Activated CD4-positive, alpha-beta T cell treated with anti-CD3 and anti-CD28 coated beads for 24 hours (primary cell): Measurements from ENCODE around the gene ZNF480.
"Not testable (repeated sequence)": the region's sequence is repeated elsewhere in the genome, so short reads cannot be mapped to it uniquely, and the experiment has no call there.

Experiments used
- DNase-seq, 2 donors: peaks; one replicate each; pipeline ENCODE4 v3.0.0-alpha.2; 2020; ENCODE audit warnings: low read depth in 2 of 2

Gene ZNF480

DNA sequence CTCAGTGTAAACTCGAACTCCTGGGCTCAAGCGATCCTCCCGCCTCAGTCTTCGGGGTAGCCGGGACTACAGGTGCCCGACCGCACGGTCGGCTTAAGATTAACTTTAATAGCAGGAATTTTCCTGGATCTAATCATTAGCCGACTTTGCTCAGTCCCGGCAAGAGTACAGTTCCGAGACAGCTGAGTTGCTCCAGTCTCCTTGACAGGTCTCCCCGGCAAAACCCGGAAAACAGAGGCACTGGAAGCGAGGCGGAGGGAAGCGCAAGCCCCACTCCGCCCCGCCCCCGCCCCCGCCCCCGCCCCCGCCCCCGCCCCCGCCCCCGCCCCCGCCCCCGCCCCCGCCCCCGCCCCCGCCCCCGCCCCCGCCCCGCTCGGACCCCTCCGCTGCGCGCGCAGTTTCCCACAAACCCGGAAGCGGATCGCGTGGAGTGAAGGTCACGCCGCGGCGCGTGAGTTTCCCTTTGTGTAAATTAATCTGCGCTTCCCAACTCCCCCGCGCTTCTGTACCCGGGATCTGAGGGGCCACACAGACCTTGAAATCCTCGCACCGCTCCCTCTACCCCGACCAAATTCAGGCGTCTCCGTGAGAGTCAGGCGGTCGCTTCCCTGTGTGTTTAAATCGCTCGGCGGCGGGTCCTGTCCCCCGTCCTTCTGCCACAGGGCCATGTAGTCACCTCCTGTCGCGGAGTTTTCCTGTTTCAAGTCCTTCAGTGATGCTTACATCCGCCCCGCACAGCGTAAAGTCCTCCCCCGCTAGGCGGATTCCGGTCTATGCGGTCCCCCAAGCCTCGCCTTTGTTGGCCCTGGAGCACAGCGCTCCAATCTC, at the start of gene ZNF480:
Gene ZNF480 (plus strand): TSS at position 397 of the 828 bp plus-strand sequence. CDS start 3,244 bp downstream, outside the sequence.
- DNase-seq, result peak; percentile 59 to 60

DNA sequence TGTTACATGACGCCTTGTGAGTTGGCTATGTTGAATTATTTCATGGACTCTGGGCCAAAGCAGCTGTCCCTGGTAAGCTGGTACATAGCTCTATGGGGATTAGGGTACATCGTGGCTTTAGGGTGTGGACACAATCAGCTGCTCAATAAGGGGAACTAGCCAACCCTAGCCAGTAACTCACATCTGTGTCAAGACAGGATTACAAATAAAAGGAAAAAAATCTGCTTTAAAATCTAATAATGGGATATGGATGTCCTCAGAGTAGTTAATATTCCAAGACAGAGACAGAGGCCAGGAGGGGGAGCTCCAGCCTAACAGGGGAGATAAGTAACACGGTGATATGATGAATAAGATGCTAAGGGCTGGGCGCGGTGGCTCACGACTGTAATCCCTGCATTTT, 48.7 kb upstream of the ZNF480 start:
- peak; percentile 40 to 44 for DNase-seq

- no peak for DNase-seq
These were observed 38.5 kb upstream of the ZNF480 start for GRCh38 chr19:52258426-52258825.

DNA sequence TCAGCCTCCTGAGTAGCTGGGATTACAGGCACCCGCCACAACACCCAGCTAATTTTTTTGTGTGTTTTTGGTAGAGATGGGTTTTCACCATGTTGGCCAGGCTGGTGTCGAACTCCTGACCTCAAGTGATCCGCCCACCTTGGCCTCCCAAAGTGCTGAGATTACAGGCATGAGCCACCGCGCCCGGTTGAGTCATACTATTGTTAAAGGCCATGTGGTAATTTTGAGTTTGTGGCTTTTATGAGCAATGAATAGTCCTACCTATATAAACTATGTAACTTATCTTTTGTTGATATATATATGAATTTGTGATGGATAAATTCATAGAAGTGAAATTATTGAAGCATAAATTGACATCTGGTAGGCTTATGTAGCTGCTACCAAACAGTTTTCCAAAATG, 31.4 kb upstream of the ZNF480 start:
- not testable (repeated sequence) for DNase-seq

DNA sequence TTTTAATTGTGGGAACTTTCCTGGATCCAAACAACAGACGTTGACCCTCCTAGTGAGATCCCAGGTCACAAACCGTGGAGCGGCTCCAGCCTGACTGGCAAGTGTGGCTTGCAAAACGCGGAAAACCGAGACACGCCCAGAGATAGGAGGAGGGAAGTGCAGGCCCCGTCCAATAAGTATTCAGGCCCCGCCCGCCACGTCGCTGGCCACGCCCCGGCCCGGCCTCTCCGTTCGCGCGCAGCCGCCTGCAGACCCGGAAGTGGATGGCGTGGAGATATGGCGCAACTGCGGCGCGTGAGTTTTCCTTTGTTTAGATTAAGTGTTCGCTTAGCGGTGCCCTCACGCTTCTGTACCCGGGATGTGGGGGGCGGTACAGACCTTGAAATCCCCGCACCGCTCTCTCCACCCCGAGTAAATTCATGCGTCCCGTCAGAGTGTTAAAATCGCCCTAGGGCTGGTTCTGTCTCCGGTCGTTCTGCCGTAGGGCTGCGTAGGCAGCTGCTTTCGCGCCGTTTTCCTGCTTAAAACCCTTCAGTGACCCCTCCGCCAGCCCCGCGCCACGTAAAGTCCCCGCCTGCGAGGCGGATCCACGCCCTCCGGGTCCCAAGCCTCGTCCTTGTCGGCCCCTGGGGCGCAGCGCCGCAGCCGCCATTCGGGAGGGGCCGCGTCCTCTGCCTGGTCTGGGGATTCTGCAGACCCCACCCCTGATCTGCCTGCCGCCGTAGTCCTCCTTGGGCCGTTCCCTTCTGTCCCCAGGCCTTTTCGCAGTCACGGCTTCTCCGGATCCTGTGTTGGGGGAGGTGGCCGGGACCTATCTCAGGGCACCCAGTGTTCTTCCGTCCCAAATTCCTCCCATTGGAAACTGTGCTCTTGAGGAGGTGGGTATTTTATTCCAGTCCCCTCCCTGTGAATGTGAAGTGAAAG, 27.4 kb upstream of the ZNF480 start, which contains the start of gene ZNF766:
Gene ZNF766 (plus strand): TSS at position 250 of the 924 bp plus-strand sequence. CDS start 27 bp downstream, at position 277.
- DNase-seq, result peak; percentile 96

- DNase-seq, result no peak
These were observed 26.6 kb upstream of the ZNF480 start for GRCh38 chr19:52270266-52270885.

- DNase-seq, result no peak
These were observed 23.7 kb upstream of the ZNF480 start for GRCh38 chr19:52273301-52273700.

GRCh38 chr19:52274191-52274590, 22.8 kb upstream of the ZNF480 start:
- no peak for DNase-seq

- no peak for DNase-seq
These were observed 21.0 kb upstream of the ZNF480 start for GRCh38 chr19:52275988-52276387.

GRCh38 chr19:52277471-52277870, 19.5 kb upstream of the ZNF480 start:
- no peak for DNase-seq

DNA sequence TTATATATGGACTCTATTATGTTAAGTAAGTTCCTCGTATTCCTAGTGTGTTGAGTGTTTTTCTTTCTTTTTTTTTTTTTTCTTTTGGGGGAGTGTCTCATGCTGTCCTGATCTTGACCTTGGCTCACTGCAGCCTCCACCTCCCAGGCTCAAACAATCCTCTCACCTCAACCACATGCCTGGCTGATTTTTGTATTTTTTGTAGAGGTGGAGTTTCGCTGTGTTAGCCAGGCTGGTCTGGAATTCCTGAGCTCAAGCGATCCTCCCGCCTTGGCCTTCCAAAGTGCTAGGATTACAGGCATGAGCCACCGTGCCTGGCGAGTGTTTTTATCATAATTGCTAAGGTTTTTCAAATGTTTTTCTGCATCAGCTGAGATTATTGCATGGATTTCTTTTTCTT, 10.7 kb upstream of the ZNF480 start:
- DNase-seq, result no peak

DNA sequence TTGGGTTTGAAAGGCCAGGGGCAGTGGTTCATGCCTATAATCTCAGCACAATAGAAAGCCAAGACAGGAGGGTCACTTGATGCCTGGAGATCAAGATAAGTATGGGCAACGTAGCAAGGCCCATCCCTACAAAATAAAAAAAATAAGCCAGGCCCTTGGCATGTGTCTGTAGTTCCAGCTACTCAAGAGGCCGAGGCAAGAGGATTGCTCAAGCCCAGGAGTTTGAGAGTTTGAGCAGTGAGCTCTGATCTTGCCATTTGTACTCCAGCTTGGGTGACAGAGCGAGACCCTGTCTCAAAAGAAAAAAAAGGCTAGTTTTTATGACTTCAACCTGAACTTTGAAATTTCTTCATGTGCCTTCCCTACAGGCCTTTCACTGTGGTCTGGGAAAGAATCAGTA, 5.2 kb upstream of the ZNF480 start:
- DNase-seq, result no peak

GRCh38 chr19:52292946-52293345, 4.0 kb upstream of the ZNF480 start:
- not testable (repeated sequence) for DNase-seq

DNA sequence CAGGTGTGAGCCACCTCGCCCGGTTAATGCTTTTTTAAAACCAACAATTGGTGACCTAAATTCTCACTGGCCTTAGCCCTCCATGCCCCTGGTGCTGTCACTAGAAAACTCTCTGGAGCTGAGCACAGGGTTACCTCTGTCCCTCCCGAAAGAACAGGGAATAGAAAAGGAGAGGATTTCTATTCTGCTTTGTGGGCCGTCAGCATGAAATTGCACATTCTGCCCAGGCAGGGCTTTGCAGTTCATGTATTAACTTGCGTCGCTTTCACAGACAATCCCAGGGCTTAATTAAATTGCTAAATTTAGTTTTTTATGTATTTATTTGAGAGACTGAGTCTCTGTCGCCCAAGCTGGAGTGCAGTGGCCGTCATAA, 583 bp upstream of the ZNF480 start:
- DNase-seq, result no peak

DNA sequence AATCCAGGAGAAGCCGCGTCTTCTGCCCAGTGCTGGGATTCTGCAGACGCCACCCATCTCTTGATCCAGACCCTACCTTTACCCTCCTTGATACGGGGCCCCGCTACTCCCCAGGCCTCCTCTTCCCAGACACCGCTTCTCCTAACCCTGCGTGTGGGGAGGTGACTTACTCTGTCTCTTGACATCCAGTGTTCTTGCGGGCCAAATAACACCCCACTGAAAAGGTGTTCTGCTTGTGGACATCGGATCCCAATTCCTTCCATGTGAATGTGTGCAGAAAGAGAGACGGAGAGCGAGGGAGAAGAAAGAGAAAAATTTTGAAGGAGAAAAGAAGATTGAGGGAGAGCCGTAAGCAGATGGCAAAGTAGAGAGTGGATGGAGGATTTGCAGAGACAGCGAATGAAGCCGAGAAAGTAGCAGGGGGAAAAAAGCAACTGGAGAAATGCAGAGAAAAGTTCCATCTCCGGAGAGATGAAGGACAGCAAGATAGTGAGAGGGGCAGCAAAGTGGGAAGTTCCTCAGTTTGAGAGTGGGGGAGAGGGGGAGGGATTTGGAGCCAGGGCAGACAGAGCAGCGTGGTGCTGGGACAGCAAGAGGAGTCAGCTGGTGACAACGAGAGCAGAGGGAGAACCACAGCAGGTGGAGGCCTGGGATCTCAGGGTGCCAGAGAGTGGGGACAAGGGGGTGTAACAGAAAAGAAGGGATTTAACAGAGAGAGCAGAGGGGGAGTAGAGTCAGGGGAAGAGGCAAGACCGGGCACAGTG, 814 bp downstream of the ZNF480 start:
- DNase-seq, result no peak

DNA sequence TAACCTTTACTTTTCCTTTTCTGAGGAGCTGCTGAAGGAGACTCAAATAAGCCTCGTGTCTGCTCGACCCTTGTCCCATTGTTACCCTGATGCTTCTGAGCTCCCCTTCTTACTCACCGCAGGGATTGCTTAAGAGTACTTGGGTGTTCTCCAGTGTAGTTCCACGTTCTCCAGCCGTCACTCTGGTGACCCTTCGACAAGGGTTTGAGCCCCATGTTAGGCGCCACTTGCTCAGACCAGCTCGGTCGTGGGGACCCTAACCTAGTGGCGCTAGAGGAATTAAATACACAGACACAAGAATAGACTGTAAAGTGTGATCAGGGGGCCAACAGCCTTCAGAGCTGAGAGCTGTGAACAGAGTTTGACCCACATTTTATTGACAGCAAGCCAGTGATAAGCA, 10.3 kb downstream of the ZNF480 start:
- DNase-seq, result no peak

- DNase-seq, result no peak
These were observed 25.5 kb downstream of the ZNF480 start for GRCh38 chr19:52322429-52322828.

- DNase-seq, result no peak
These were observed 34.8 kb downstream of the ZNF480 start for GRCh38 chr19:52331757-52332156.

- no peak for DNase-seq
These were observed 38.8 kb downstream of the ZNF480 start for GRCh38 chr19:52335768-52336116.

- peak; percentile 81 to 82 for DNase-seq
These were observed 39.3 kb downstream of the ZNF480 start, which contains the start of gene ZNF610 for GRCh38 chr19:52336117-52336790. ZNF610 (plus strand) TSS chr19:52336243; CDS start chr19:52349173, 12,930 bp downstream.
